ENCODE data around the gene EVI5L.

- TF ChIP-seq EP300 (IDR thresholded peaks at IDR 0.05) (no peak), CTCF (IDR thresholded peaks at IDR 0.05) (no peak), POLR2A (IDR thresholded peaks at IDR 0.05) (no peak)
Observed at GRCh38 chr19:7883105-7883504, 53.1 kb downstream of the EVI5L start.
